HG02981 (cell line): ENCODE data around the gene FAM168A.

Experiments
- ATAC-seq: cut with Tn5 transposase; IDR thresholded peaks from one replicate; pipeline ENCODE4 v1.9.1; 2021; ENCODE audit warnings: mild to moderate bottlenecking, moderate library complexity; ENCODE audit not compliant: unreplicated experiment

The FAM168A gene

DNA sequence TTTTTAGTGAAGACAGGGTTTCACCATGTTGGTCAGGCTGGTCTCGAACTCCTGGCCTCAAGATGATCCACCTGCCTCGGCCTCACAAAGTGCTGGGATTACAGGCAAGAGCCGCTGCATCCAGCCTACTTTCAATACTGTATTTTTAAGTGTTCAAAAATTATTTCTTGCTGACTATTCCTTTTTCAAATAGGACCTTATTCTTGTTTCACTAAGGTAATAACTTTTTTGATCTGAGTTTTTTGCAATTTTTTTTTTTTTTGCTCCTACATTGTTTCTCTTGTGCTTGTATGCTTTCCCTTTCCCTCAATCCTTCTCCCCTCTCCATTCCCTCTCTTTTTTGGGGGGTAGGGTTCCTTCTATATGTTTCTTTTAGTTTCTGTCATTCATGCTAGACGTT lies 73.1 kb downstream of the FAM168A start:
- no peak for ATAC-seq

GRCh38 chr11:73521621-73522020 lies 76.3 kb downstream of the FAM168A start:
- no peak for ATAC-seq

DNA sequence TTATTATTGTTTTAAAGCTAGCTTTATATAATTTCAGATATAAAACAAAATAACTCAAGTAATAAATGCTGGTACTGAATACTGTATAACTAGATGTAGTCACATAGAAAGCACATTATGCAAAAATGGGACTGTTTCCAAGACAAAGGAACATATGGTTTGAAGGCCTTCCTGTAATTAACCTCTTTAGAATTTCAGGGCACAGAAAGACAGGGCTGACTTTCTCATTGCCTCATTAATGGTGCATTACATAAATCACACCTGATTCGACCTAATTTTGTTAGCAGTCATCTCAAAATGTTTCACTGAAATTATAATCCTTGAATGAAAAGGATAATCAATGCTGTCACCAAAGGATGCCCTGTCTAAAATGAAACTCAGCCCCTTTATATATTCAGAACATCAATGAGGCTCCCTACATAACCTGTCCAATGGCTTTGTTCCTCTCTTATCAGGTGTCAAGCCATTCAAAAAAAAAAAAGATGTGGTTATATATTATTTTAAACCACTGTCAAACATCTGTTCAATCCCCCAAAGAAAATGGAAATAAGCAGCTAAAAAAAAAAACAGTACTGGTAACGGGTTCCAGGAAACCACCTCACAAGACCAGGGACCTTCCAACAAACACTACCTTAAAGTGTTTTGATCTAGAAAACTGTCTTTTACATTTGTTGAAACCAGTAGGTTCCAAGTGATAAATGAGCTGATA lies 77.4 kb downstream of the FAM168A start:
- no peak for ATAC-seq

DNA sequence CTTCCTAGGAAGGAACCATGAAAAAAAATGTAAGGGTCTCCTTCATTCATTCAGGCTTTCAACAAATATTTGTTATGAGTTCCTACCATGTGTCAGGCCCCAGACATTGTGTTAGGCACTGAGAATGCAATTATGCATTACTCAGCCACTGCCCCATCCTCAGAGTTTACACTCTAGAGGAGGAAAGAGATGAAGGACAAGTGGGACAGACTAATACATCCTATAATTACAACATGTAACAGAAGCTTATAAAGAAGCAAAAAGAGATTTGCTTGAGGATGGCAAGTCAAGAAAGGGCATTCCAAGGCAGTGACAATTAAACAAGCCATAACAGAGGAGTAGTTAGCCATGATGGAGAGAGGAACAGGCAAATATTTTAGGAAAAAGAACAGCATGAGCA lies 78.6 kb downstream of the FAM168A start:
- ATAC-seq: no peak

DNA sequence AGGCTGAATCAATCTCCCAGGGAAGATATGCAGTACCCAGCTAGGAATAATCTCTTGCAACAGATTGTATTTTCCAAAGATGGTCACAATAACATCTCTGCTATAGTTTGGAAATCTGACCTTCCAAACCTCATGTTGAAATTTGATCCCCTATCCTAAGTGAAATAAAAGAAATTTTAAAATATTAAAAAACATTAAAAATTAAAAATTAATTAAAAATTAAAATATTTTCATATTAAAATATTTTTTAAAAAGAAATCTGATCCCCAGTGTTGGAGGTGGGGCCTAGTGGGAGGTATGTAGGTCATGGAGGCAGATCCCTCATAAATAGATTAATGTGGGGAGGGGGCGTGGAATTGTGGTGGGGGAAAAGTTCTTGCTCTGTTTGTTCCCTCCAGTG lies 79.7 kb downstream of the FAM168A start:
- ATAC-seq: no peak

GRCh38 chr11:73516080-73516479 lies 81.8 kb downstream of the FAM168A start:
- no peak for ATAC-seq

DNA sequence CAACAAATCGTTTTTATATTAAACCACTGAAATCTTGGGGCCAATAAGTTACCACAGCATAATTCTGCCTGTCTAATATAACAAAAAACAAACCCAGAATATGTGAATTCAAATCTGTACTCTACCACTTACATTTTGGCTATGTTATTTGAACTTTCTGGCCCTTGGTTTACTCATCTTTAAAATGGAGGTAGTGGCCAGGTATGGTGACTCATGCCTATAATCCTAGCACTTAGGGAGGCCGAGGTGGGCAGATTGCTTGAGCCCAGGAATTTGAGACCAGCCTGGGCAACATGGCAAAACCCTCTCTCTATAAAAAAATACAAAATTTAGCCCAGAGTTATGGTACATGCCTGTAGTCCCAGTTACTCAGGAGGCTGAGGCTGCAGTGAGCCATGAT lies 84.2 kb downstream of the FAM168A start:
- ATAC-seq: no peak

DNA sequence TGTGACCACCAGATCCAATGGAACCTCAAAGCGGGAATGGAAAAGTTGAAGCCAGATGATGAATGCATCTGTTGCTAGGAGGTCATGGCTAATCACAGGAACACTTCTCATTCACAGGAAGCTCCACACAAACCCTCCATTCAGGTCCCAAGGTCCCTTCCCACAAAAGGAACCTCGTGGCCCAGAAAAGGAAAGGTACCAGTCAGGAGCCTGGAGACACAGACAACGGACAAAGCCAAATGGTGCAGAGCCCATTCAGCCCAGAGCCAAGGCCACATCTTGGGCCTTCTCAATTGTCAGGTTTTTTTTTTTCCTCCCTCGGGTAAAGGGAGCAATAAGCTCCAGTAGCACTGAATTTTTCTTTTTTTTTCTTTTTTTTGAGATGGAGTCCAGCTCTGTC lies 87.0 kb downstream of the FAM168A start:
- ATAC-seq: no peak

DNA sequence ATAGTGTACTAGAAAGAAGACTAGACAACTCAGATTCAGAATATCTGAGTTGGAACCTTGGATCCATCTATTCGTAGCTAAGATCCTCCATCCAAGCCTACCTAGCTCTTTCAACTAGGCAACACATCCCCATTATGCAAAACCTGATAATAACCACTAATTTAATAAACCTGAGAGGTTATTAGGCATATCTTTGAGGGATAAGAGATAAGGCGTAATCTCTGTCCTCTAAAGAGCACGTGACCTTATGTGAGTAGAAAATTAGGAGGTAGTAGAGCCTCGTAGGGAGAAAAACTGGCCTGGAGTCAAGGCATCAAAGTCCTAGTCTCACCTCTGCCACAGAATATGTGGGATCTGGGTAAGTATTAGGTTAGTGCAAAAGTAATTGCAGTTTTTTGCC lies 87.8 kb downstream of the FAM168A start:
- ATAC-seq: no peak

DNA sequence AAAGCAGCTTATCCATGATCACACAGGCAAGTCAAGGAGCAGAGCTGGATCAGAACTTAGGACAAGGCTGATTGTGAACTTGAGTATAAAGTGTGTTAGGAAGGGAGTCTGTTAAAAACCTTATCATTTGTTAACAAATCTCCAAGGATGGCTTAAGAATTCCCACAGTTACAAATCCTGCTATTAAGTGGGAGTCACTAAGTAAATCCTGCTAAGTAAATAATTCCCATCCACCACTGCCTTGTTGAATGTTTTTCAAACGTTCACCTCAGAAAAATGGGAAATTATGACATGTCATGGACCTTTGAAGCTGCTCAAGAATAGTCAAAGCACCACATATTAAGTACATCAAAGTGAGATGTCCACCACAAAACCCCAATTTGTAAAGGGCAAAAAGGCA lies 88.7 kb downstream of the FAM168A start:
- no peak for ATAC-seq

DNA sequence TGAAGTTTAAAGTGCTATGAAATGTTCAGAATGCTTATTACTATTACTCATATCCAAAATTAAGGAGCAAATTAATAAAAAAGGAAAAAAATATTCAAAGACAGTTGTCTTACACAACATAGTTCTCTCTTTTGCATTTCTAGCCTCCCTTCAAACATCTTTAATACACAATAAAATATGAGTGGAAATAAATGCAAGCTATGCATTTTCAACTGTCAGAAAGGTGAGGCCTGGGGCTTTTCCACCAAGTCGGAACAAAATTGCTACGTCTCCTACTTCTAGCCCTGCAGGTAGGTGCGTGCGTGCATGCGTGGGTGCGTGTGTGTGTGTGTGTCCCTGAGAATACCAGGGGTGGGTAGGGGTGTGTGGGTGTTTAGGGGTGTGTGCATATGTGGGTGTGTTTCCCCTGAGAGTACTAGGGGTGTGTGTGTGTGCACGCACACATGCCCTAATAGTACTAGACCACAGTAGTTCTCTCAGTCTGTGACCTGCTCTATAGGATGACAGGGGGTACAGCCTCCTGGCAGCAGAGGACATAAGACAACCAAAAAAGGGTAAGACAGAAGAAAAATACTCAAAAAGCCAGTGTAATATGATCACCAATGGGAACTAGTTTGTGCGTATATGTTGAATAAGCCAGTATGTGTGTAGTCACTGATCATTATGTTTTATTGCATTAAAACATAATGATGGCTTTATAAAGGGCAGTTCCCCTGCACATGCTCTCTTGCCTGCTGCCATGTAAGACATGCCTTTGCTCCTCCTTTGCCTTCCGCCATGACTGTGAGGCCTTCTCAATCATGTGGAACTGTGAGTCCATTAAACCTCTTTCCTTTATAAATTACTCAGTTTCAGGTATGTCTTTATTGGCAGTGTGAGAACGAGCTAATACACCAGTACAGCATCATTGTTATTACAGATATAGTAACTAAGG lies 89.4 kb downstream of the FAM168A start:
- no peak for ATAC-seq

- no peak for ATAC-seq
These were observed 90.8 kb downstream of the FAM168A start for GRCh38 chr11:73507086-73507485.

DNA sequence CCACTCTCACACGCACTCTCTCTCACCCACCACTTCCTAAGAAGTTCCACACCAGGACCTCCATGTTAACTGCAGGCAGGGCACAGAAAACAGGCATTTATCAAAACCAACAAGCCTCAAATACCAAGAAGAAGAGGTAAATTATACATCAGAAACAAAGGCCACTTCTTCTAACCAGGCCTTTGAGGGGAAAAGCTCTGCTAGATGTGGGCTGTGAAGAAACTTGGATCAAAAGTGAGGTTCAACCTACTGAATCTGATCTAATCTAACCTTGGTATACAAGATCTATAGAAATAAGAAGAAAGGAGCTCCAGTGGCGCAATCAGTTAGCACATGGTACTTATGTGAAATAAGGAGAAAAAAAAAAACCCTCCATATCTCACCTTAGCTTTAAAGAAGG lies 91.9 kb downstream of the FAM168A start:
- no peak for ATAC-seq

- ATAC-seq: no peak
These were observed 99.6 kb downstream of the FAM168A start for GRCh38 chr11:73498343-73498742.

DNA sequence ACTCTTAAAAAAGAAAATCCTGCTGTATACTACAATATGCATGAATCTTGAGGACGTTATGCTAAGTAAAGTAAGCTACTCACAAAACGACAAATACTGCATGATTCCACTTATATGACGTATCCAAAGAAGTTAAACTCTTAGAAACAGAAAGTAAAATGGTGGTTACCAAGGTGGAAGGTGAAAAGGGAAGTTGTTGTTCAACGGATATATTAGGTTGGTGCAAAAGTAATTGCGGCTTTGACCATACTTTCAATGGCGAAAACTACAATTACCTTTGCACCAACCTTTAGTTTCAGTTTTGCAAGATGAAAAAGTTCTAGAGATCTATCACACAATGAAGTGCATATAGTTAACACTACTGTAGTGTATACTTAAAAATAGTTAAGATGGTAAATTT lies 101.8 kb downstream of the FAM168A start:
- ATAC-seq: no peak

GRCh38 chr11:73495731-73496130 lies 102.2 kb downstream of the FAM168A start:
- no peak for ATAC-seq

DNA sequence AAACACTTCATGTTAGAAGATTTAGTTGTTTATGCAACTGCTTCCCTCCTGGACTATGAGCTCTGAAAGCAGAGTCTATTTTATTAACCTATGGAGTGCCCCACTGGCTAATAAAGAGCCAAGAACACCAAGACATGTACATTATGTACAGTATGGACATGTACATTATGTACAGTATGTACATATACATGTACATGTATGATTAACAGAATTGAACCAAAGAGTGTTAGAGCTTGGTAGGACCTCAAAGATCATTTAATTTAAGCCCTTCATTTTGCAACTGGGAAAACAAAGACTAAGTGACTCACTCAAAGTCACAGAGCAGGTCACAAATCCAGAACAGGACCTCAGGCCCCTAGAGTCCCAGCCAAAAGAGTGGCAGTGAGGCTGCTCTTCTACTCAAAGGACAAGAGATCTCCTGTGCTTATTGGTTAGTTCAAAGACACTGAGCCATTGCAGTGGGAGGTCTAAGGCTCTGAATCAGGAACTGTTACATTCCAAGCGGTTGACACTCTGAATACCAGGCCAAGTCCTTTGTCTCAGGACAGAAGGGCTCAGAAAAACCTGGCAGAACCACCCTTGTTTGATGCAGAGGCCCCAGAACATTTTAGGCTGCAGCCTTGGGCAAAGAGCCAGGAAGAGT lies 103.8 kb downstream of the FAM168A start:
- ATAC-seq: no peak

DNA sequence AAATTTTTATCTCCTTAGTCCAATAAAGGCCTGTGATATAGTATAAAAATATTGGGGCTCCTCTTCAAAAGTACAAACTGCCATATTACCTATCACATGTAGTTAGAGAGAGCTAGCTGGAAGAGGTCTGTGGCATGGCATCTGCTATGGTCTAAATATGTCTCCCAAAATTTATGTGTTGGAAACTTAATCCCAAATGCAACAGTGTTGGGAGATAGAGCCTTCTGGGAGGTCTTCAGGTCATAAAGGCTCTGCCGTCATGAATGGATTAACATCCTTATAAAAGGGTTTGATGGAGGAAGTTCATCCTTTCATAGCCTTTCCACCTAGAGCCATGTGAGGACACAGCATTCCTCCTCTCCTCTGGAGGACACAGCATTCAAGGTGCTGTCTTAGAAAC lies 116.3 kb downstream of the FAM168A start:
- no peak for ATAC-seq

DNA sequence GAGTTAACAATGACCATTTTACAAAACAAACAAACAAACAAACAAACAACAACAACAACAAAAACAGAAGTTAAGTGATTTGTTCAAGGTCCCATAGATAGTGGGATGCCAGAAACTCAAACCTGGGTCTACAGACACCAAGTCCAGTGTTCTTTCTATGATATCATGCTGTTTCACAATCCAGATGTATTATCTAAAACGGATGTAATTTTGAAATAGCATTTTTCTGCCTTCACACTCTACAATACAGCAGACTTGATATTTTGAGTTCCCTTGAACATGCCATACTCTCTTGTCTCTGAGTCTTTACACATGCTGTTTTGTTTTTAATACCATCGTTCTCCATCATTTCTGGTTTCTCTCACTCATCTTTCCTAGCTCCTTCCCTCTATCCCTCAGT lies 117.2 kb downstream of the FAM168A start:
- ATAC-seq: no peak

GRCh38 chr11:73478737-73479347 lies 119.1 kb downstream of the FAM168A start:
- no peak for ATAC-seq

GRCh38 chr11:73477518-73477917 lies 120.4 kb downstream of the FAM168A start:
- no peak for ATAC-seq
